ENCODE measurements around the gene PPP1R3D.
"Not testable (repeated sequence)": the region's sequence is repeated elsewhere in the genome, so short reads cannot be mapped to it uniquely, and the experiment has no call there.

The PPP1R3D gene, protein sequence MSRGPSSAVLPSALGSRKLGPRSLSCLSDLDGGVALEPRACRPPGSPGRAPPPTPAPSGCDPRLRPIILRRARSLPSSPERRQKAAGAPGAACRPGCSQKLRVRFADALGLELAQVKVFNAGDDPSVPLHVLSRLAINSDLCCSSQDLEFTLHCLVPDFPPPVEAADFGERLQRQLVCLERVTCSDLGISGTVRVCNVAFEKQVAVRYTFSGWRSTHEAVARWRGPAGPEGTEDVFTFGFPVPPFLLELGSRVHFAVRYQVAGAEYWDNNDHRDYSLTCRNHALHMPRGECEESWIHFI

DNA sequence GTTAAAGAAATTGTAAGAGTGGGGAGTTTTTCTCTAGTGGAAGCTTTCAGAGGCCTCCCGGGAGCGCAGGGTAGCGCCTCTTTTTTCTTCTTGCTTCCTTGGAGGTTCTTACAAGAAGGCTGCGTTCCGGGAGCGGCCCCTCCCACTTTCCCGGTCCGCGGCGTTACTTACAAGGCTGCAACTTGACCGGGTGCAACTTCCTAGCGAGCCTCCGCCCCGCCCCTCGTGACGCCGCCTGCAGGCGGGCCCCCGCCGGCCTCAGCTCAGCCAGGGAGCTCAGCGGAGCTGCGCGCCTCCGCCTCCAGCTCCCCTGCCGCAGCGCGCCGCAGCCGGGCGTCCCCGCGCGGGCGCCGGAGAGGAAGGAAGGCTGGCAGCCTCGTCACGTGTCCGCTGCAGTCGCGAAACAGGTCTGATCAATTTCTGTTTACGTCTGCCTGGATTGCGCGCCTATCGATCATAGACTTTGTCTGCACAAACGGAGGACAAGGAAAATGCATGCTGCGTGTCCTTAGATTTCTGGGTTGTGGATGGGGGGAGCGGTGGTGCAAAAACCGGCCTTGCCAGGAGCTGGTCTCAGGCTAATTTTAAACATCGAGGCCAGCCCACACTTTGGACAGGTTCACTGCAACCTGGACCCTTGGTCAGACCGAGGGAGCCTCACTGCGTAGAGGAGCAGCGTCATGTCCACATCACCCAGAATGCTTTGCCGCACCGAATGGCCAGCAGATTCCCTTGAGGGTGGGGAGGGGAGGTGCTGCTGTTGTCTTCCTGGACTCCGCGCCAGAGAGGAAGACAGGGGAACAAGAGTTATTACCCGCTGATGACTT lies at the start of gene PPP1R3D, which contains the start of gene FAM217B:
PPP1R3D (minus strand) TSS at position 177 of the 827 bp plus-strand sequence. CDS start 374 bp downstream, outside the sequence.
FAM217B (plus strand) TSS at position 261 of the 827 bp plus-strand sequence. CDS start 3,555 bp downstream, outside the sequence.
- peak; percentile 88 for DNase-seq

DNA sequence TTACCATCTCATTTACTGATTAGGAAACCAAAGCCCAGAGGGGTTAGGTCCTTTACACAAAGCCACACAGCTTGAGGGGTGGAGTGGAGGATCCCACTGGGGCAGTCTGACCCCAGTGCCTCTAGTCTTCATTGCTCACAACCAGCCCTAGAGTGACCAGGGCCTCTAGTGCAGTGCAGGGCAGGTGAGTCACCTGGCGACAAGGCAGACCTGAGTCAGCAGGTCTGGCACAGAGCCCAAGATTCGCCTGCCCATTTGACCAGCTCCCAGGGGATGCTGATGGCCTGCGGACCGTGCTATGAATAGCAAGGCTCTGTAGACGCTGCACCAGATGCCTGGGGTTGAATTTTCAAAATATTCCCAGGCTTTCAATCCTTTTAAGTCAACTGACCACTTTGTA lies 48.0 kb upstream of the PPP1R3D start:
- DNase-seq: no peak

DNA sequence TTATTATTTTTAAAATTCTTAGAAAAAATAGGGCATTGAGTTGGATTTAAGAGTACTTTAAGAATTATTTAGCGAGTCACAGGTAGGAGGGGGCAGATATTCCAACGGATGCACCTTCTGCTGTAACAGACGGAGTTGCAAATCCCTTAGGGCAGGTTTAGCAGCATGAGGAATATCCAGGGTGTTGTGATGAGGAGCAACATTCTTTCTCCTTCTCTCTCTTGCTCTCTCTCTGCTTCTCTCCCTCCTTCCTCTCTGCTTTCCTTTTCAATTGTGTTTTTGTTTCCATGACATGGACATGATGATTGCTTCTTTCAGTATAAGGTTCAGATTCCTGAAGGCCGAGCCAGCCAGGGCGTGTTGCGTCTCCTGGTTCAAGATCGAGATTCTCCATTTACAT lies 47.0 kb upstream of the PPP1R3D start:
- DNase-seq: no peak

DNA sequence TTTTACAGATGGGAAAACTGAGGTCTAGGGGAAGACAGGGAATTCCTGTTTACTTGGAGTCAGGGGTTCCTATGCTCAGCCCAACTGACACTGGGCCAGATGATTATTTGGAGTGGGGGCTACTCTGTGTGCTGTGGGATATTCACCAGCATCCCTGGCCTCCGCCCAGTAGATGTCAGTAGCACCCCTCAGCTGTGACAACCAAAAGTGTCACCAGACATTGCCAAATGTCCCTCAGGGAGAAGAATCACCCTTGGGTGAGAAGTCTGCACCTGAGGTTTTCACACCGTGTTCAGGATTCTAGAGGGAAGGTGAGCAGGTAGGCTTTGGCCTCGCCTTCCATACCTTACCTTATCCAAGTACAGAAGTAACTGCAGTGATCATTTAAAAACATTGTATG lies 45.8 kb upstream of the PPP1R3D start:
- DNase-seq: no peak

DNA sequence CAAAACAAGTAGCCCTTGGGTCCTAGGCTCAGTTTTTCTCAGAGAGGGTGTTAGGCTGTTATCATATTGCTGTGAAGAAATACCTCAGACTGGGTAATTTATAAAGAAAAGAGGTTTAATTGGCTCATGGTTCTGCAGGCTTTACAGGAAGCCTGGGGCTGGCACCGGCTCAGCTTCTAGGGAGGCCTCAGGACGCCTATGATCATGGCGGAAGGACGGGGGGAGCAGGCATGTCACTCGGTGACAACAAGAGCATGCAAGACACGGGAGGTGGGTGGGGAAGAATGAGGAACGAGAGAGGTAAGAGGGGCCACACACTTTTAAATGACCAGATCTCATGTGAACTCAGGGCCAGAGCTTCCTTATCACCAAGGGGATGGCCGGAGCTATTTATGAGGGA lies 45.1 kb upstream of the PPP1R3D start:
- no peak for DNase-seq

DNA sequence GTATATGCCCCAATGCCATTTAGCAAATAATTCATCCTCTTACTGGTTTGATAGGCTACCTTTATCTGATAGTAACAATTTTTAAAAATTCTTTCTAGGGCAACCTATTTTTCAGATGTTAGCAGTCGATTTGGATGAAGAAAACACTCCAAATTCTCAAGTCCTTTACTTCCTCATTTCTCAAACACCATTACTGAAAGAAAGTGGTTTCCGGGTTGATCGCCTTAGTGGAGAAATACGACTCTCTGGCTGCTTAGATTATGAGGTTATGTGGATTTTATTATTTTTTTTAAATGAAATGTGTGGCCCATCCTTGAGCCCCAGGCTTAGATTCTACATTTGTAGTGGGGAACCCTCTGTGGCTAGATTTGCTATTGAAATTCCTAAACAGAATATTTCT lies 44.4 kb upstream of the PPP1R3D start:
- no peak for DNase-seq

DNA sequence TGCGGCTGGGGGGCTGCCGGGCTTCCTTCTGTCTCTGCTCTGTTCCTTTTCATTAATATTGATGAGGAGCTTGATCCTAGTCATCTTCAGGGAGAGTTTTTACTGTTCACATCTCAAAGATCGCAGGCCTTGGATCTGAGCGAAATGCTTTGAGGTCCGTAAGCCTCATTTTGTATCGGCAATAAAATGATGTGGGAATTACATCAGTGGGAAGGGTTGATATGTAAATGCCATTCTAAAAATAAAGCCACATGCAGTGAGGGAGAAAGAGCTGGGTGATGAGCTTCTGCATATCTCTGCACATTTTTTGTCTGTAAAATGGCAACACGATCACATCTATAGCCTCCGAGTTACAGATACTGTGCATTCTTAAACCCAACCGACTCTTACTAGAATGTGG lies 43.0 kb upstream of the PPP1R3D start:
- DNase-seq: no peak

DNA sequence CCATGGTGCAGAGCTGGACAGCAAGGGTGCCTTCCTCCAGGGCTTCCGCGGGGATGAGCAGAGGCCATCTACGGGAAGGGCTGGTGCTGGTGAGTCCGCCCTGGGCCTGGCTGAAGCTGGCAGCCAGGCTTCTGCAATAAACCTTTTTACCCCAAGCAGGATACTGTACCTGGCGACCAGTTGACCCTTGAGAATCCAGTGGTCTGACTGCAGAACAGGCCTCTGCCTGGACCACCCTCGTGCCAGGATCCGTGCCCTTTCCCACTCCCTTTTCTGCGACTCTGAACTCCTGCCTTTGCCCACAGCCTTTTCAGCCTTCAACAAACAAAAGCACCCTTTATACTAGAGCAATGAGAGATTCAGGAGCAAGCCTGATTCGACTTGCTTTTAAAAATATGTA lies 37.0 kb upstream of the PPP1R3D start:
- no peak for DNase-seq

DNA sequence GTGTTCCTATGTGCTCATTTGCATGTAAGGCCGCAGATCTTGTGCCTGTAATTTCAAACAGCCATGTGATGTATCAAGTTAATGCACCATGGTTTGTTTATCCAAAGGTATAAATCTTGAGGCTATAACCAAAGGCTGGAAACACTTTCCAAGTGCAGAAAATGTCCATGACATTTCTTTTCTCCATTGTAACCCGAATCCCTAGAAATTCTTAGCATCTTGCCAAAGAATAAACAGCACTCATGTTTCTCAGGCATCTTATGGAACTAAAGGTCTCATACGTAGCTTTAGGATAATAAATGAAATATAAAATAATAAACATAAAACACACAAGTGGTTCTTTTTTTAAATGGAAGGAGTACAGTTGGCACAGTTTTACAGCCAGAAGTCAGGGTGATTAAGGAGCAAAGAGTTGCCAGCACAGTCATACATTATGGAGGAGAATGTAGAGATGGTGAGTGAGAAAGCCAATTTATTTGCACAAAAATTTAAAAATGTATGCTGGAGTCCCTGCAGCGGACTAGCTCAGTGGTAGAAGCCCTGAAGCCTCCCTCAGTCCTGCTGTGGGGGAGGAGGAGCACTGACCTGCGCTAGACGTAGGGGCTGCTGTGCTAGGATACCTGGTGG lies 36.2 kb upstream of the PPP1R3D start:
- DNase-seq: no peak

DNA sequence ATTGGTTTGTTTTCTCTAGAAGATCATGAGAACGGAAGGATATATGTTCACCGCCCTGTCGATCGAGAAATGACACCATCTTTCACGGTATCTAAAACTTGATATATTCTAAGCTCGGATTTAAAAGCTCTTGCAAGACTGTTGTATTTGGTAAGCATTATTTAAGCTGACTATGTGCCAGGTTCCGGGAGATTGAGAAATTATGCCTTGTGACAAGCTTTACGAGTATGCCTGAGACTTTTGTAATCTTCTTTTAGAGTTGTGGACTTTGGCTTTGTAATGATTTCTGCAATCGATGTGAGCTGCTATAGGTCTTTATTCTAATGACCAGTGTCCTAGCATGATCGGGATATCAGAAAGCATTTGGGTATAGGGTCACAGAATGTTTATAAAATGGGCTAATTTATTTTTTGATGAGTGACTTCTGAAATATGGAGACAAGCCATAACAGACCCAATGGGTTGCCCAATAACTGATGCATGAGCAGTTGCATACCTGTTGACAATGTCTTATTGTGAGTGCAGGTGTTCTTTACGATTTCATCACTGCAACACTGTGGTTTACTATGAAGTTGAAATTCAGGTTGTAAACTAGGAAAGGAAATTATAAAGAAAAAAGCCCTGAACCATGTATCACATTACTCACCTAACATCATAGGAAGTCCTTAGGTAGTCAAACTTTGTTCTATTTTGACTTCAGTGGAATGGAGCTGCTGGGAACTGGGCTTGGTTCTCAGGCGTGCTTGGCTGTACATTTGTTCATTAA lies 32.1 kb upstream of the PPP1R3D start:
- DNase-seq: no peak

DNA sequence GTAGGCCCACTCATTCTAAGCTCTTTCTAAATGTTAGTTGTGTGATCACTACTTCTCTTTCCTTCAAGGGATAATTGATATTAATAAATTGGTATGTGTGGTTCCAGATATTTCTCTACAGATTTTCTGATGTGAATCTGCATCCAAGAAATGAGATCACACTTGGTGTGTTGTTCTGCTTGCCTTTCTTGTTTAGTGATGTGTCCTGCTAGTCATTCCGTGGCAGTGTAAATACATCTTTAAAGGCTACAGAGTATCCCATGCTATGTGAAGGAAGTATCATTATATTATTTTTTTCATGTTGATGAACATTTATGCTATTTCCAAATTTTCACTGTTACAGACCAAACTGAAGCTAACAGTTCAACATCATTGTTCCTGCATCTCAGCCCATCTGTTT lies 31.3 kb upstream of the PPP1R3D start:
- no peak for DNase-seq

DNA sequence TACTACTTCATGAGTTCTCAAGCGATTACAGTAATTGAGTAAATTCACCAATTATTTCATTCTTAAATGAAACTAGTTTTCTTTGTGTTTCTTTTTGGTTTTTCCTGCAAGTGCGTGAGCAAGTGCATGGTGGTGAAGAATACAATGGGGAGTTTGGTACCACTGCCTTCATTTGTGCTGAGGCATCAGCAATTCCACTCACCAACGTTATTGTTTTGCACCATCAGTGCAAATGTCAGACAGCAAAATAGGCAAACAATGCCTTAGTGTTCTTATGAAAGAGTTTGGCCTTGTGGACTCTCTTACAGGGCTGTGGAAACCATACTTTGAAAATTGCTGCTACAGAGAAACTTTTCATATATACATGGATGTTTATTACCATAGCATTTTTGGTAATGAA lies 26.3 kb upstream of the PPP1R3D start:
- DNase-seq: no peak

DNA sequence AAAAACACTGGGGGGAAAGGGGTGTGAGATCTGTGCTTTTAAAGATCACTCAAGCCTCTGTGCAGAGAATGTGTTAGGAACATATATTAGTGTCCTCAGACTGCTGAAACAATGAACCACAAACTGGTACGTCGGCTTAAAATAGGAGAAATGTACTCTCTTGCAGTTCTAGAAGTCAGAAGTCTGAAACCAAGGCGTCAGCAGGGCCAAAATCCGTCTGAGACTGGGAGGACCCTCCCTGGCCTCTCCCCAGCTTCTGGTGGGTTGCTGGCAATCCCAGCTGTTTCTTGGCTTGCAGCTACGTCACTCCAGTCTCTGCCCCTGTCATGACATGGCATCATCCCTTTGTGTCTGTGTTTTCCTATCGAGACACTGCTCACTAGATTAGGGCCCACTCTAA lies 22.1 kb upstream of the PPP1R3D start:
- no peak for DNase-seq

DNA sequence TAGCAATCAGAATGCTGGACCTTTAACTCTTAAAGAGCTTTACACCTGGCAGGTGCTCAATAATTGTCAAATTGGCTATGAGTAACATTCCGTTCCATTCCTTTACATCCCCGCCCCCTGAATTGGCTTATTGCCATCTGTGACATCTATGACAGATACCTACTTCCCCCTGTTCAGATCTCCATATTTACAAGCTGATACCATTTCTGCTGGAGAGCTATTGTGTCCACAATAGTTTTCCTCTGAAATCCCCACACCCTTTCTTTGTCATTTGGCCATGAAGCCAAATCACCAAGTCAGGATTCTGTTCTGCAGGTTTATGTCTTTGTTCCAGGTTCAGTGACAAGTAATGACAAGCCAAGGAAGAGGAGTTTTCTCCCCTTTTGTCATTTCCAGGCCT lies 21.3 kb upstream of the PPP1R3D start:
- DNase-seq: no peak

DNA sequence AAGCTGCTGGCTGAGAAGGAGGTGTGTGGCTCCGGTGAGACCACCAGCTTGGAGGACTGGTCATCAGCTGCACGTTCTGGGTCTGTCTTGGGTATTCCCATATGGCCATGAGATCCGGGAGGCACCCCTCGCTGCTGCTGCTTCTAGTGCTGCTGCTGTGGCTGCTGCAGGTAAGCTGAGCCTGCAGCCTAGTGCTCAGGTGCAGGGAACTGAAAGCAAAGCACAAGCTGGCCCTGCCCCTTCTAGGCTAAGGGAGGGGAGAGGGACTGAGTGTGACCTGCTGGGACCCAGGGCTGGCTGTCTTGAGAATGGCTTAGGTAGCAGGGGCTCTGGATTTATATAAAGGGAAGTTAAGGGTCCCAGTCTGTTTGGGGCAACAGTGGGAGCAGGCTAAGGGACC lies 18.5 kb upstream of the PPP1R3D start:
- DNase-seq: no peak

DNA sequence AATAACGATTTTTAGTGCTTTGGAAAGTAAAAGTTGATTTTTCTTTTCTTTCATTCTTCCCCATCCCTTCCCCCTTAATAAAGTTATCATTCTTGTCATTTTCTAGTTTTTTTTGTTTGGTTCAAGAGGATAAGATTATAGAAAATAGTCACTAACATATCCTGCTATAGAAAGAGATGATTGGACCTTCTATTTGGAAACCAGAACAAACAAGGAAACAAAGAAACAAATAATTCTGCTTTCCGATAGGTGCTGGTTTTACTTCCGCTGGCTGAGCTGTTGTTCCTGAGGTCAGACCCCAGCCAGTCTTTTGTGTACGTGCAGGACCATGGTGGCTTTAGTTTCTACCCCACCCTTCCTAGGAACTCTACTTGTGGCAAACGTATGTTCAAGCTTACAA lies 18.0 kb upstream of the PPP1R3D start, which contains the start of gene CDH26:
CDH26 (plus strand) TSS at position 301 of the 400 bp plus-strand sequence. CDS start 304 bp downstream, outside the sequence.
- DNase-seq: no peak

DNA sequence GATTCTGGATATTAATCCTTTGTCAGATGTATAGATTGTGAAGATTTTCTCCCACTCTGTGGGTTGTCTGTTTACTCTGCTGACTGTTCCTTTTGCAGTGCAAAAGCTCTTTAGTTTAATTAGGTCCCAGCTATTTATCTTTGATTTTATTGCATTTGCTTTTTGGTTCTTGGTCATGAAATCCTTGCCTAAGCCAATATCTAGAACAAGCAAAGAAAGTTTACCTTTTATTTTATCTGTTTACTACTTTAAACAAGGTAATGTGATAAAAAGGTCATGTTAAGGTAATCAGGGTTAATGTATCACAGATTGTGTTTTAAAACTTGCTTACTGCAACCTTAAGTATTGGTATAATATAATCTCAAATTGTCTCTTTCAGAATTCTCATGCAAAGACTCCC lies 17.5 kb upstream of the PPP1R3D start:
- DNase-seq: not testable (repeated sequence)

DNA sequence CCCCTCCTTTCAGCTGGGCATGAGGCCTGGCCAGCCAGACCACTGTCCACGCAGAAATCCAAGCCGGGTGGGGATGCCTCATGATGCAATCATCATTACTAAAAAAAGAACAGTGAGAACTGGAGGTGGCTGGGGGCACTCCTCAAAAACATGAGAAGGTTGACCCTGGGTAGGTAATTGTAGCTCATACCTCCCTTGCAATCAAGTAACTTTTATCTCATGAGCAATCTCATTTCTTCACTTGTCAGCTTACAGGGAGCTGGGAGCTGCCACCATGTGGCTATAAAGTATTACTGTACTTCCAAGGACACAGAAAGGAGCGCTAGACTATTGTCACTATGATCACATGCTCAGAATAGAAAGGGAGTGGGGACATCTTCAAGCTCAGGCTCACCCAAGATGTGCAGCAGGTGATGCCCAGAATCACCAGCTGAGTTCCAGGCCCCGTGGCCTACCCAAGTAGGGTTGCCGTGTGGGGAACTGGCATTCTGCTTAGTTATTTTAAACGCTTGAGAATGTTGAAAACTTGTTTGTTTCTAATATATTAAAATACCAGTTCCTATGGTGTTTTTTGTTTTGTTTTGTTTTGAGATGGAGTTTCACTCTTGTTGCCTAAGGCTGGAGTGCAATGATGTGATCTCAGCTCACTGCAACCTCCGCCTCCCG lies 15.2 kb upstream of the PPP1R3D start:
- no peak for DNase-seq

DNA sequence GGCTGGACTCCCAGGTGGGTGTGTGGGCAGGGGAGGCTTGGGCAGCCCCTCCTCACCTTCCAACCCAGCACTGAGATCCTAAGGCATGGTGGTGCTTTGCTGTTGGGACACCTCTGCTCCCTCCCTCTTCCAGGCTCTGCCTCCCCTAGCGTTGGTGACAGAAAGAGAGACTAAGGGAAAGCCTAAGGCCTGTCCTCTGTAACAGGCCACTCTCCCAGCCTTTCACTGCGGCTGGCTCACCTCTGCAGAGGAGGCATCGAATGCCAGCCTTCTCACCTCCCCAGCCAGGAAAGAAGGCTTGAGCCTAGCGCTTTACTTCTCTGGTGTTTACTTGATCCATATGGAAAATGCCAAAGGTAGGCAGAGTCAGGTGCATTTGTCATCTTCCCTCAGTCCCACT lies 14.6 kb upstream of the PPP1R3D start:
- no peak for DNase-seq

DNA sequence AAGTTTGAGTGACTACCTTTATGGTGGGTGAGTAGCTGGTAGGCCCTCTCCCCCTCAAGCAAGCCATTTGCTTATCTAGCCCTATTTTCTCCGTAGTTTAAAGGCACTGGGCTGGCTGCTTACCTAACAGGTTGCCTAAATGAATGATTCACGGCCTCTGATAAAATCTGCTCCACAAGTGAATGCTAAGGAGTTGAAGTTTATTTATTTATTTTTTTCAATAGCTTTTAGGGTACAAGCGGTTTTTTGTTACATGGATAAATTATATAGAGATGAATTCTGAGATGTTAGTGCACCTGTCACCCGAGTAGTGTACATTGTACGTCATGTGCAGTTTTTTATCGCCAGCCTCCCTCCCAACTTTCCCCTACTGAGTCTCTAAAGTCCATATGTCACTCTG lies 9.8 kb upstream of the PPP1R3D start:
- DNase-seq: no peak

DNA sequence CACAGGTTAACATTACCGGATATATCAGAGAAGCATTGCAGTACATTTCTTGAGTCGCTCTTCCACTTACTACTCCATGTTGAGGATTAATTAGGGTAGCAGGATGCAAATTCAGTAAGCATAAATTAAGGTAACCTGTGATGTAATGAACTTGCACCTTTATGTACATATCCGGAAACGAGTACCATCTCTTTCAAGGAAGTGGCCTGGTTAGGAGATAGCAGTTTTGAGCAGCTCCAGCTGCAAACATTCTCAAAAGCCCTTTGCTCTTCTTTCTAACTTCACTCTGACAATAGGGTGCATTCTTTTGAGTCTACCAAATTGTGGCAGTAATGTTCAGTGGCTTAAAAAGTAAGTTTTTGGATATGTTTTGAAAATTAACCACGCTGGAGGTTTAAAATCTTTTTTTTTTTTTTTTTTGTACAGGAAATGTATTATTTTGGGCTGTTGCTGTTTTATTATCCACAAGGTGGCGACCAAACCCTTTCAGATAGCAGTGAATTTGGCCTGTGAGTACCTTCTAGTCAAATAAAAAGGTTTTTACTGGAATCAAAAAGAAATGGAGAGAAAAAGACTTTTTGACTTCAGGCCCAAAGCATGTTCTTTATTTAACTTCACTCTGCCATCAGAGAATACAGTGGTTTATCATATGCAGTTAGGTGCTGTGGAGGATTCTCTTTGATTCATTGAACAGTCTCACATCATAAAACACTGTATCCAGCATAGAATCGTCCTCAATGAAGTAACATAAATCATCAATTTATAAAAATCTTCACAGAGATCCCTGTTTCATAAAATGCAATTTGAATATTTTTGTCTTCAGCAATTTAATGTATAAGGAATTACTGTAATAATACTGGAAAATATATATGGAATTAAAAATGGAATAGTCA lies 9.0 kb upstream of the PPP1R3D start:
- DNase-seq: no peak

Measured in activated CD8-positive, alpha-beta memory T cell treated with anti-CD3 and anti-CD28 coated beads, Interleukin-2, amount 50 U/mL, for 4 hours (primary cell).